WERI-Rb-1 (cell line): ENCODE data around the gene LPCAT1.

ENCODE experiments used
- DNase-seq: peaks from one replicate; pipeline ENCODE4 v3.0.0-alpha.2; 2020
- H3K27ac ChIP-seq: fragments of 250-450 bp; sonication (Bioruptor Pico); 2 replicates; pipeline ENCODE4 v1.5.1; 2020; ENCODE audit warnings: mild to moderate bottlenecking, moderate library complexity
- H3K27me3 ChIP-seq: fragments of 250-450 bp; sonication (Bioruptor Pico); 2 replicates; pipeline ENCODE4 v1.5.1; 2021; ENCODE audit warnings: mild to moderate bottlenecking, low read depth, moderate library complexity; ENCODE audit not compliant: insufficient read depth, severe bottlenecking
- H3K36me3 ChIP-seq: fragments of 250-450 bp; sonication (Bioruptor Pico); 2 replicates; pipeline ENCODE4 v1.5.1; 2020; ENCODE audit warnings: mild to moderate bottlenecking, moderate library complexity
- H3K4me3 ChIP-seq: 2 replicates; pipeline ENCODE4 v1.5.1; 2011; ENCODE audit warnings: low read depth, mild to moderate bottlenecking, control low read depth, low read length
- H3K9me3 ChIP-seq: fragments of 250-450 bp; sonication (Bioruptor Pico); 2 replicates; pipeline ENCODE4 v1.5.1; 2021; ENCODE audit warnings: mild to moderate bottlenecking, moderate library complexity; ENCODE audit not compliant: severe bottlenecking
- TF ChIP-seq, protein P1 (sequence below): IDR thresholded peaks from 2 replicates; pipeline ENCODE4 v1.5.1; 2011; ENCODE audit warnings: low read depth, mild to moderate bottlenecking, control low read depth, inconsistent platforms, low read length

LPCAT1 gene

DNA sequence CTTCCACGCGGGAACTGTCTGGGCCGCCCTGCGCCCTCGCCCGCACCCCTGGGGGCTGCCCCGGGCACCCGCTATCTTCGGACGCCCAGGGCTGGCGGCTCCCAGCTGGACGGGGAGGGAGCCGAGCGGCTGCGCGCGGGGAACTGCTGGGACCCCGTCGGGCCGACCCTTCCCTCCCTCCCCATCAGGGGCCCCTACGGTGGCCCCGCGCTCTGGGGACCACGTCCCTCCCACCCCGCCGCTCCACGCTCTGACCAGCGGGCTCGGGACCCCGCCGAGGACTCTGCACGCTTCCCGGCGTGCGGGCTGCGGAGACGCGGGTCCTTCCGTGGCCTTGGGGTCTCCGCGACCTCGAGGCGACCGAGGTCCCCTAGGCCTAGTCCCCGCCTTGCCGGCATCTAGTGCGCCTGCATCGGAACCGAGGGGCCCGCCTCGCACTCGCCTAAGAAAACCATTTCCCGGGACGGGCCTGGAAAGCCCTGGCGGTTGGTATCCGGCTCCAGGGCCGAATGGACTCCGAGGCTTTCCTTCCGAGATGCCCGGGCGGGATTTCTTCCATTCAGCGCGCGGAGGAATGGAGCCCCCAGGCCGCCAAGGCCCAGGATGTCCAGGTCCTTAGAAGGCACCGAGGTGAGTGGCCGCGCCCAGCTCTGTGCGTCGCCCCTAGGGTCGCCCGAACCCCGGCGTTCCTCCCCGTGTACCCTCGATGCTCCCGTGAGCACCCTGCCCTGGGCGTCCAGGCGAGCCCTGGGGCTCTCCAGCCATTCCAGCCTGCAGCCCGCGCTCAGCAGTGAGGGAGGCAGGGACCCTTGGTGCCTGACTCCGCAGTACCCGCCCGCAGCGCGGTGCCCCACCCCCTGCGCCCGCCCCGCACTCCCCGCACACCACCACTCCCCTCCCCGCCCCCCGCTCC is 77.8 kb downstream of the LPCAT1 start:
- H3K27me3 ChIP-seq = peaks cover 20% of the 10 kb centered on the region

DNA sequence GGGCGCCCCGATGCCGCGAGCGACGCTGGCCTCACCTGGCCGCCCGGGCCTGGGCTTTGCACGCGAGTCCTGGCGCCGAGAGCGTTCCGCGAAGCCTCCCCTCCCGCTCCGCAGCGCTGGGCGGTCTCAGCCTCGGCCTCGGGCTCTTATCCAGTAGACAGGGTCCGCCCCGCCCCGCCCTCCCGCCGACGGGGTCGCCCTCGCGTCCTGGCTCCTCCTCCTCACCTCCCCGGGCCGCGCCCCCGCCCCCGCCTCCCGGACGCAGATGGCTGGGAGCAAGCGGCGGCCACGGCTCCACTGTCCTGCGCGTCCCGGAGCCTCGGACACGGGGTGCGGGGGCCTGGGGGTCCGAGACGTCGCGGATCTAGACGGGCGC is 78.5 kb downstream of the LPCAT1 start, which contains the start of gene SLC6A3:
SLC6A3 (minus strand) TSS at position 128 of the 376 bp plus-strand sequence. CDS start 2,243 bp downstream, outside the sequence.
- TF ChIP-seq, protein P1, sequence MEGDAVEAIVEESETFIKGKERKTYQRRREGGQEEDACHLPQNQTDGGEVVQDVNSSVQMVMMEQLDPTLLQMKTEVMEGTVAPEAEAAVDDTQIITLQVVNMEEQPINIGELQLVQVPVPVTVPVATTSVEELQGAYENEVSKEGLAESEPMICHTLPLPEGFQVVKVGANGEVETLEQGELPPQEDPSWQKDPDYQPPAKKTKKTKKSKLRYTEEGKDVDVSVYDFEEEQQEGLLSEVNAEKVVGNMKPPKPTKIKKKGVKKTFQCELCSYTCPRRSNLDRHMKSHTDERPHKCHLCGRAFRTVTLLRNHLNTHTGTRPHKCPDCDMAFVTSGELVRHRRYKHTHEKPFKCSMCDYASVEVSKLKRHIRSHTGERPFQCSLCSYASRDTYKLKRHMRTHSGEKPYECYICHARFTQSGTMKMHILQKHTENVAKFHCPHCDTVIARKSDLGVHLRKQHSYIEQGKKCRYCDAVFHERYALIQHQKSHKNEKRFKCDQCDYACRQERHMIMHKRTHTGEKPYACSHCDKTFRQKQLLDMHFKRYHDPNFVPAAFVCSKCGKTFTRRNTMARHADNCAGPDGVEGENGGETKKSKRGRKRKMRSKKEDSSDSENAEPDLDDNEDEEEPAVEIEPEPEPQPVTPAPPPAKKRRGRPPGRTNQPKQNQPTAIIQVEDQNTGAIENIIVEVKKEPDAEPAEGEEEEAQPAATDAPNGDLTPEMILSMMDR = no peak
- no peak for DNase-seq
- Histone ChIP-seq H3K4me3 (peak within 1 kb of the TSS; percentile 34), H3K9me3 (peaks cover 28% of the 10 kb centered on the region), H3K27me3 (peaks cover 20% of the 10 kb centered on the region), H3K36me3 (no peaks in the 10 kb centered on the region), H3K27ac (no peak within 1 kb of the TSS)

More for the DNA sequence above, 77.8 kb downstream of the LPCAT1 start:
- H3K9me3 ChIP-seq = peaks cover 22% of the 10 kb centered on the region
- H3K27ac ChIP-seq = no peak overlapping the region
- no peaks in the 10 kb centered on the region for H3K36me3 ChIP-seq
- TF ChIP-seq, protein P1 = no peak
- DNase-seq = no peak
- H3K4me3 ChIP-seq = no peak overlapping the region

DNA sequence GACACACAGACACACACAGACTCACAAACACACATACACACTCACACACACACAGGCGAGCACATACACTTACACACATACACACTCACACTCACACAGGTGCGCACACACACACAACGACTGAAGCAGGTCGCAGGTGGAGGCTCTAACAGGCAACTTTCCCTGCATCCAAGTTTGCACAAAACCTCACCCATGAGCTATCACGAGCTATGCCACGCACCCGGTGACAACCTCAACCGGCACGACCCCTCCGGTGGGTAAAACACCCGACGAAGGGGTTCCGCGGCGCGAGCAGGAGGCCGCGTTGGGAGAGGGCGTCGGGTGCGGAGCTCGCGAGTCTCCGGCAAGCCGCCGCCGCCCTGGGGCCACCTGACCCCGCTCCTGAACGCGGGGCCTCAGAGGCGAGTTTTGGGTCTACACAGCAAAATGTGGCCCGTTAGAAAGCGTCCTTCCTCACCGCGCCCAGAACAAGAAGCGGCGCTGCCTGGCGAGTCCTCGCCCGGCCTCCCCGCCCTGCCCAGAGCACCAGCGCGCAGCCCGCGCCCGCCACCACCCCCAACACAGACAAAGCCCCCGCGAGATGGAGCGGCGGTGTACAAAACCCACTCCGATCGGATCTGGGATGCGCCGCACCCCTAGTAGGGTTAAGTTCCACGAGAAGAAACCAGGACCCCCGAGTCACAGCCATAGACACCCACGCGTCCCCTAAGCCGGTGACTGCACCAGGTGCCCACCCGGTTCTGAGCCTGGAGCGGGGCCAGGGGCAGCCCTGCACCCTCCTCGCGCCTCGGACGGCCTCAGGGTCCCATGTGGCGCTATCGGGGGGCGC is 79.2 kb downstream of the LPCAT1 start:
- no peak for DNase-seq
- peaks cover 29% of the 10 kb centered on the region for H3K9me3 ChIP-seq
- peaks cover 20% of the 10 kb centered on the region for H3K27me3 ChIP-seq
- no peaks in the 10 kb centered on the region for H3K36me3 ChIP-seq
- TF ChIP-seq, protein P1 = no peak
- no peak overlapping the region for H3K27ac ChIP-seq
- peak overlapping the region; percentile 34 for H3K4me3 ChIP-seq

DNA sequence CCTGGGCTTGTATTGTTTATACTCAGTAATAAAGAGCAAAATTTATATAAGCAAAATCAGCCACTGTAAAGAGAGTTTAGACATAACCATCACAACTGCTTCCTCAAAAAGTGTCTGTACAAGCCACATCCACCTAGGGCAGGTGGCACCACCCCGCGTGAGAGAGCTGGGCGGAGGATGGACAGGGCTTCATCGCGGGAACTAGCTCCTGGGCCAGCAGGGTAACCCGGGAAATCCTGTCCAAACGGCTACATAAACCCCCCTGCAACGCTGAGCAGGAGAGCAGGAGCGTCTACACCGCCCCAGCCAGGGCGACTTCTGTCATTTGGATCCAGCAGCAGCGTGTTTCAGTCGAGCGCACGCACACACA is 79.8 kb downstream of the LPCAT1 start:
- no peak overlapping the region for H3K27ac ChIP-seq
- peaks cover 20% of the 10 kb centered on the region for H3K27me3 ChIP-seq
- no peaks in the 10 kb centered on the region for H3K36me3 ChIP-seq
- DNase-seq = no peak
- H3K9me3 ChIP-seq = peaks cover 29% of the 10 kb centered on the region
- TF ChIP-seq, protein P1 = no peak
- H3K4me3 ChIP-seq = no peak overlapping the region

DNA sequence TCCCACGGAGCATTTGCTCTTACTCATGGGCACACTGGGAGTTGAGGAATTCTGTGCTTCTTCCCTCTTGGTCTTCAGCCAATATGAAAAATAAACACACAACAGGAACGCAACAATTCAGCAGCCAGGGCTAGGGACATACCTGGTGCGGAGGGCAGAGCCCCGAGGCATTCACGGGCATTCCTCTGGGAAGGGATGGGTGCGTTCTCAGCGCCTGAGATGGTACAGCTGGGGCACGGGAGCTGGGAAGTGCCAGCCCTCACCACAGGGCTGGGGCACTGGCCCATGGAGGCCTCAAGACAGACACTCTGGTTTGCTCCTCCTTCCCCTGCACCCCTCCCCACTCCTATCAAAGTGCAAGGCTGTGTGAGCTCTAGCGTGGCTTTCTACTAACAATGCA is 80.6 kb downstream of the LPCAT1 start:
- Histone ChIP-seq H3K27ac (no peak overlapping the region), H3K4me3 (no peak overlapping the region), H3K27me3 (peaks cover 20% of the 10 kb centered on the region), H3K9me3 (peaks cover 29% of the 10 kb centered on the region), H3K36me3 (no peaks in the 10 kb centered on the region)
- TF ChIP-seq, protein P1 = no peak
- no peak for DNase-seq
